MM.1S (cell line): ENCODE results near the gene SDR9C7.

Source experiments
- EZH2 ChIP-seq: fragments of 300-600 bp; sonication (generic); optimal IDR thresholded peaks from 2 replicates; pipeline ENCODE3; 2017; ENCODE audit warnings: low read depth, mild to moderate bottlenecking, antibody characterized with exemption, low read length, mixed read lengths
- EZH2phosphoT487 ChIP-seq: fragments of 300-600 bp; sonication (generic); IDR thresholded peaks from 2 replicates; pipeline ENCODE4 v1.6.1; 2018; ENCODE audit warnings: antibody characterized with exemption, low read length
- TF ChIP-seq, protein P1 (sequence below): fragments of 300-600 bp; sonication (generic); IDR thresholded peaks from 2 replicates; pipeline ENCODE4 v1.5.1; 2016; ENCODE audit warnings: antibody characterized with exemption, low read length, mixed read lengths

DNA sequence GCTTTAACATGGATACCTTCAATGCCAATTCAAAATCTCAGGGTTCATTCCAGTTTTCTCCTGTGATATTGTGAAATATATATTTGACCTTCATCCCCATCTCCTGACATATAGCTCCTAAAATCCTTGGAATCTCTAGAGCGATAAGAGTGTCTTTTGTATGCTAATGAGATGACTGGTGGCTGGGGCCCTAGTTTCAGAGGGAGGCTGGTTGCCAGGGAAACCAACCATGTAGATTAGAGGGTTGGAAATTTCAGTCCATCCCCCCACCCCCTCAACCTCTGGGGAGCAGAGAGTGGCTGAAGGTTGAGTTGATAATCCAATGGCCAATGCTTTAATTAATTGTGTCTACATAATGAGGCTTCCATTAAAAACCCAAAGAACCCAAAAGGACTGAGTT lies 59.4 kb downstream of the SDR9C7 start:
- TF ChIP-seq EZH2 (no peak), EZH2phosphoT487 (no peak)
- TF ChIP-seq, protein P1, sequence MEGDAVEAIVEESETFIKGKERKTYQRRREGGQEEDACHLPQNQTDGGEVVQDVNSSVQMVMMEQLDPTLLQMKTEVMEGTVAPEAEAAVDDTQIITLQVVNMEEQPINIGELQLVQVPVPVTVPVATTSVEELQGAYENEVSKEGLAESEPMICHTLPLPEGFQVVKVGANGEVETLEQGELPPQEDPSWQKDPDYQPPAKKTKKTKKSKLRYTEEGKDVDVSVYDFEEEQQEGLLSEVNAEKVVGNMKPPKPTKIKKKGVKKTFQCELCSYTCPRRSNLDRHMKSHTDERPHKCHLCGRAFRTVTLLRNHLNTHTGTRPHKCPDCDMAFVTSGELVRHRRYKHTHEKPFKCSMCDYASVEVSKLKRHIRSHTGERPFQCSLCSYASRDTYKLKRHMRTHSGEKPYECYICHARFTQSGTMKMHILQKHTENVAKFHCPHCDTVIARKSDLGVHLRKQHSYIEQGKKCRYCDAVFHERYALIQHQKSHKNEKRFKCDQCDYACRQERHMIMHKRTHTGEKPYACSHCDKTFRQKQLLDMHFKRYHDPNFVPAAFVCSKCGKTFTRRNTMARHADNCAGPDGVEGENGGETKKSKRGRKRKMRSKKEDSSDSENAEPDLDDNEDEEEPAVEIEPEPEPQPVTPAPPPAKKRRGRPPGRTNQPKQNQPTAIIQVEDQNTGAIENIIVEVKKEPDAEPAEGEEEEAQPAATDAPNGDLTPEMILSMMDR = no peak
